Panc1 (cell line): ENCODE results near the gene SIVA1.

Source experiments
- CTCF ChIP-seq: fragments of 450-650 bp; IDR thresholded peaks from 2 replicates; pipeline ENCODE4 v1.5.1; 2017; ENCODE audit warnings: mild to moderate bottlenecking
- REST ChIP-seq, 2 experiments: IDR thresholded peaks; 2 replicates each; pipeline ENCODE4 v1.6.1; 2011 to 2012; ENCODE audit warnings: low read depth in 2 of 2, control low read depth in 1 of 2, low read length in 1 of 2, mild to moderate bottlenecking in 1 of 2, moderate library complexity in 1 of 2; ENCODE audit not compliant: insufficient read depth in 1 of 2
- TCF7L2 ChIP-seq: IDR thresholded peaks from 2 replicates; pipeline ENCODE4 v1.6.1; 2011; ENCODE audit warnings: mild to moderate bottlenecking, low read depth, low read length, inconsistent platforms

- TF ChIP-seq CTCF (no peak), REST (IDR thresholded peaks at IDR 0.05; ENCODE audit: insufficient read depth in 1 of 2, low read depth in 2 of 2, low read length in 1 of 2) (no peak), TCF7L2 (no peak)
These were observed 22.1 kb downstream of the SIVA1 start for GRCh38 chr14:104775073-104775489.
